Measurements from ENCODE around the gene PTRHD1. TPM values are rescaled to one million over a fixed set of nuclear protein-coding genes. Genes with fewer than 3 reads are reported as not detected.
"Not testable (repeated sequence)": the region's sequence is repeated elsewhere in the genome, so short reads cannot be mapped to it uniquely, and the experiment has no call there.

Gene PTRHD1
- total and polyA plus RNA-seq, 2 donors (not counting 1 experiment from before 2014, with no cell fraction given), result 26.3 to 29.9 TPM

GRCh38 chr2:24836206-24836605 is 43.0 kb upstream of the PTRHD1 start:
- Histone ChIP-seq H2AFZ (ENCODE audit: low read length) (no peak overlapping the region), H3K4me2 (ENCODE audit: extremely low read depth, insufficient read depth, low read length) (no peak overlapping the region), H3K79me2 (ENCODE audit: control insufficient read depth, insufficient read depth, low read length) (no peaks in the 10 kb centered on the region), H4K20me1 (ENCODE audit: control insufficient read depth, extremely low read depth, insufficient read depth, low read length) (no peaks in the 10 kb centered on the region), H3K9me3 (ENCODE audit: control insufficient read depth, insufficient read depth, low read depth, low read length) (no peaks in the 10 kb centered on the region), H3K27me3 (ENCODE audit: control insufficient read depth, insufficient read depth, low read length) (no peaks in the 10 kb centered on the region), H3K36me3 (ENCODE audit: control insufficient read depth, insufficient read depth, low read length) (peaks cover 2% of the 10 kb centered on the region), H3K9ac (ENCODE audit: insufficient read depth, low read length) (no peak overlapping the region), H3K4me3 (replicated peaks in 1 of 4; ENCODE audit: control extremely low read depth in 1 of 4, insufficient read depth in 1 of 4, low read depth in 3 of 4, low read length in 4 of 4) (no peak overlapping the region), H3K27ac (ENCODE audit: insufficient read depth, low read length) (no peak overlapping the region), H3K4me1 (ENCODE audit: control insufficient read depth, extremely low read depth, insufficient read depth, low read length) (no peaks in the 10 kb centered on the region)
- no peak for TF ChIP-seq CTCF (conservative IDR thresholded peaks at IDR 0.05 in 1 of 2, IDR thresholded peaks at IDR 0.05 in 1 of 2; ENCODE audit: low read depth in 1 of 2, low read length in 2 of 2)
- TF ChIP-seq EZH2 (IDR thresholded peaks at IDR 0.05; ENCODE audit: low read length, missing control alignments), result no peak
- DNase-seq (ENCODE audit: low read depth in 2 of 2), result no peak

GRCh38 chr2:24835411-24835810 is 42.2 kb upstream of the PTRHD1 start:
- H3K36me3 ChIP-seq (ENCODE audit: control insufficient read depth, insufficient read depth, low read length); H2AFZ ChIP-seq (ENCODE audit: low read length); H3K9ac ChIP-seq (ENCODE audit: insufficient read depth, low read length); H3K9me3 ChIP-seq (ENCODE audit: control insufficient read depth, insufficient read depth, low read depth, low read length); H3K4me2 ChIP-seq (ENCODE audit: extremely low read depth, insufficient read depth, low read length); H3K4me1 ChIP-seq (ENCODE audit: control insufficient read depth, extremely low read depth, insufficient read depth, low read length); H3K27me3 ChIP-seq (ENCODE audit: control insufficient read depth, insufficient read depth, low read length); H3K79me2 ChIP-seq (ENCODE audit: control insufficient read depth, insufficient read depth, low read length); H3K27ac ChIP-seq (ENCODE audit: insufficient read depth, low read length); H3K4me3 ChIP-seq (replicated peaks in 1 of 4; ENCODE audit: control extremely low read depth in 1 of 4, insufficient read depth in 1 of 4, low read depth in 3 of 4, low read length in 4 of 4); H4K20me1 ChIP-seq (ENCODE audit: control insufficient read depth, extremely low read depth, insufficient read depth, low read length): not testable (repeated sequence)
- DNase-seq (ENCODE audit: low read depth in 2 of 2), result peak in 1 of 2 donors; percentile 43

GRCh38 chr2:24834733-24835395 is 41.7 kb upstream of the PTRHD1 start:
- Histone ChIP-seq H3K9ac (ENCODE audit: insufficient read depth, low read length) (no peak overlapping the region), H3K27ac (ENCODE audit: insufficient read depth, low read length) (no peak overlapping the region), H3K36me3 (ENCODE audit: control insufficient read depth, insufficient read depth, low read length) (peaks cover 2% of the 10 kb centered on the region), H3K4me2 (ENCODE audit: extremely low read depth, insufficient read depth, low read length) (no peak overlapping the region), H3K79me2 (ENCODE audit: control insufficient read depth, insufficient read depth, low read length) (no peaks in the 10 kb centered on the region), H3K4me3 (replicated peaks in 1 of 4; ENCODE audit: control extremely low read depth in 1 of 4, insufficient read depth in 1 of 4, low read depth in 3 of 4, low read length in 4 of 4) (no peak overlapping the region), H3K4me1 (ENCODE audit: control insufficient read depth, extremely low read depth, insufficient read depth, low read length) (no peaks in the 10 kb centered on the region), H2AFZ (ENCODE audit: low read length) (no peak overlapping the region), H4K20me1 (ENCODE audit: control insufficient read depth, extremely low read depth, insufficient read depth, low read length) (no peaks in the 10 kb centered on the region), H3K9me3 (ENCODE audit: control insufficient read depth, insufficient read depth, low read depth, low read length) (no peaks in the 10 kb centered on the region), H3K27me3 (ENCODE audit: control insufficient read depth, insufficient read depth, low read length) (no peaks in the 10 kb centered on the region)
- DNase-seq (ENCODE audit: low read depth in 2 of 2), result no peak
- TF ChIP-seq EZH2 (IDR thresholded peaks at IDR 0.05; ENCODE audit: low read length, missing control alignments) (no peak), CTCF (conservative IDR thresholded peaks at IDR 0.05 in 1 of 2, IDR thresholded peaks at IDR 0.05 in 1 of 2; ENCODE audit: low read depth in 1 of 2, low read length in 2 of 2) (no peak)
